Purkinje cell (primary cell): ENCODE results near the gene CALML4. TPM values are rescaled to one million over a fixed set of nuclear protein-coding genes. Genes with fewer than 3 reads are reported as not detected.

Source experiments
- polyA plus RNA-seq: library from polyadenylated mRNA; unstranded; fragments of >200 nt; fragmentation: Nextera tagmentation; gene quantifications from 2 replicates; pipeline ENCODE4 v1.2.1, GENCODE V29; 2014

The CALML4 gene, protein sequence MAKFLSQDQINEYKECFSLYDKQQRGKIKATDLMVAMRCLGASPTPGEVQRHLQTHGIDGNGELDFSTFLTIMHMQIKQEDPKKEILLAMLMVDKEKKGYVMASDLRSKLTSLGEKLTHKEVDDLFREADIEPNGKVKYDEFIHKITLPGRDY
- 1.2 and 4.1 TPM in 2 replicates for polyA plus RNA-seq

GRCh38 chr15:68204776-68205557, at the start of gene CALML4:
CALML4 (minus strand) TSS chr15:68205332; CDS start chr15:68205247, 85 bp downstream.

GRCh38 chr15:68229386-68230156, 24.4 kb upstream of the CALML4 start, which contains the start of gene CLN6:
CLN6 (minus strand) TSS chr15:68229728; CDS start chr15:68229584, 144 bp downstream.

Other genes with a start within 250 kb of the CALML4 start
- gene PIAS1, start 151.0 kb downstream of the CALML4 start, polyA plus RNA-seq, result 28.1 and 35.7 TPM in 2 replicates
- 0.31 and 0.45 TPM in 2 replicates for gene CLN6, start 24.4 kb upstream of the CALML4 start, polyA plus RNA-seq
- 29.6 and 33.2 TPM in 2 replicates for gene FEM1B, start 72.4 kb upstream of the CALML4 start, polyA plus RNA-seq
- gene ITGA11, start 226.8 kb upstream of the CALML4 start, polyA plus RNA-seq, result 0.06 and 0.42 TPM in 2 replicates